ENCODE results near the gene PTPRG.

PTPRG gene

DNA sequence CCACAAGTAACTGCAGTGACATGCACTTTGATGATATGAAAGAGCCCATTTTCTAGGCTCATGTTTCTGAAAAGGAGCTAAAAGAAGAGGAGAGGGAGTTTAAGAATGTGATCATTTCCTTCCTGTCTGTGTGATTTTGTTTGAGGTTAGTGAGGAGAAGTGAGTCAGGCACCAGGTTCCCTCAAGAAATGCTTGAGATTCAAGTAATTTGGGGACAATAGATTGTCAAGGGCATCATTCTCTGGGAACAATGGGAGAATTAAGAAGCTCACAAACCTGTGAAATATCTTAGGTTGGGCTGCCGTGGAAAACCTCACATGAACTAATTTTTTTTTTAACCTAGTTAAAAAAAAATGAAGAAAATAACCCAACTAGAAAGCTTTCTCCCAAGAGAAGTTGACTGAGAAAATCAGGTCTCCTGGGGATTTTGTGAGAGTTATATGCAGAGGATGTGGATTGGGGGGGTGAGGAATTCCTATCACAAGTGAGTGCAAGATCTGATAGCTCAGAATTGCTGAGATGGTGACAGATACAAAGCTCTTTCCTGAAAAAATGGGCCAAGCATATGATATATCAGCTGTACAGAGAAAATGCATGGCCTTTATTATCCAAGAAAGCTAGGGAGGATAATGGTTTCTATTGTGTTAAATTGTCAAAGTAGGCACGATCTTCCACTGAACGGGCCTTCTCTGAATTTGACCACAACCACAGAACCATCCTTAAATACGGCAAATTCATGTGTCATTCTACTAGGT is 608.7 kb downstream of the PTPRG start:
- TF ChIP-seq, protein P1, sequence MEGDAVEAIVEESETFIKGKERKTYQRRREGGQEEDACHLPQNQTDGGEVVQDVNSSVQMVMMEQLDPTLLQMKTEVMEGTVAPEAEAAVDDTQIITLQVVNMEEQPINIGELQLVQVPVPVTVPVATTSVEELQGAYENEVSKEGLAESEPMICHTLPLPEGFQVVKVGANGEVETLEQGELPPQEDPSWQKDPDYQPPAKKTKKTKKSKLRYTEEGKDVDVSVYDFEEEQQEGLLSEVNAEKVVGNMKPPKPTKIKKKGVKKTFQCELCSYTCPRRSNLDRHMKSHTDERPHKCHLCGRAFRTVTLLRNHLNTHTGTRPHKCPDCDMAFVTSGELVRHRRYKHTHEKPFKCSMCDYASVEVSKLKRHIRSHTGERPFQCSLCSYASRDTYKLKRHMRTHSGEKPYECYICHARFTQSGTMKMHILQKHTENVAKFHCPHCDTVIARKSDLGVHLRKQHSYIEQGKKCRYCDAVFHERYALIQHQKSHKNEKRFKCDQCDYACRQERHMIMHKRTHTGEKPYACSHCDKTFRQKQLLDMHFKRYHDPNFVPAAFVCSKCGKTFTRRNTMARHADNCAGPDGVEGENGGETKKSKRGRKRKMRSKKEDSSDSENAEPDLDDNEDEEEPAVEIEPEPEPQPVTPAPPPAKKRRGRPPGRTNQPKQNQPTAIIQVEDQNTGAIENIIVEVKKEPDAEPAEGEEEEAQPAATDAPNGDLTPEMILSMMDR (IDR thresholded peaks at IDR 0.05), result no peak
- Mint-ChIP-seq H3K36me3 (ENCODE audit: low read depth) (peaks cover 67% of the 10 kb centered on the region), H3K4me3 (no peak overlapping the region), H3K27ac (peak overlapping the region; percentile 70), H3K4me1 (peaks cover 9% of the 10 kb centered on the region), H3K27me3 (ENCODE audit: low read depth, poor library complexity) (no peaks in the 10 kb centered on the region), H3K9me3 (peaks cover 17% of the 10 kb centered on the region)
- DNase-seq, result no peak

DNA sequence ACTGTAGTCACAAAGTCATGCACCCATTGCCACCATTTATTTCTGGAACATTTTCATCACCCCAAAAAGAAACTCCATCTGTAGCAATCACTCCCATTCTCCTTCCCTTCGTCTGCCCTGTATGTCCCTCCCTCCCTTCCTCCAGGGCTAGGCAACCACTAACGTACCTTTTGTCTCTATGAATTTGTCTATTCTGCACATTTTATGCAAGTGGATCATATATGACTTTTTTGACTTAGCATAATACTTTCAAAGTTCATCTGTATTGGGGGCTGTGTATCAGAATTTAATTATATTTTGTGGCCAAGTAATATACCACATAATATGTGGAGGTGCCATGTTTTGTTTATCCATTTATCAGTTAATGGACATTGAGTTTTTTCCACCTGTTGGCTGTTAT is 610.4 kb downstream of the PTPRG start:
- no peak overlapping the region for H3K27ac Mint-ChIP-seq
- H3K4me3 Mint-ChIP-seq, result no peak overlapping the region
- H3K4me1 Mint-ChIP-seq, result peaks cover 9% of the 10 kb centered on the region
- H3K9me3 Mint-ChIP-seq, result peaks cover 17% of the 10 kb centered on the region
- H3K36me3 Mint-ChIP-seq (ENCODE audit: low read depth), result peaks cover 83% of the 10 kb centered on the region
- no peaks in the 10 kb centered on the region for H3K27me3 Mint-ChIP-seq (ENCODE audit: low read depth, poor library complexity)
- TF ChIP-seq, protein P1 (IDR thresholded peaks at IDR 0.05), result no peak
- no peak for DNase-seq

DNA sequence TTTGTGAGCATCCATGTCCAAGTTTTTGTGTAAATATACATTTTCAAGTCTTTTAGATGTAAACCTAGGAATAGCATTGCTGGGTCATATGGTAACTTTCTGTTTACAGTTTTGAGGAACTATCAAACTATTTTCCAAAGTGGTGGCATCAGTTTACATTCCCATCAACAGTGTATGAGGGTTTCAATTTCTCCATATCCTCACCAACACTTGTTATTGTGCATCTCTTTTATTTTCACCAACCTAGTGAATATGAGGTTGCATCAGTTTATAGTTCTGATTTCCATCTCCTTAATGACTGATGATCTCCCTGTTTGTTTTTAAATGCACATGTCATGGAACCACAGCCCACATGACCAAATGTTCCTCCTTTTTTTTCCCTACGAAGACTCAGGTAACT is 610.8 kb downstream of the PTPRG start:
- TF ChIP-seq, protein P1 (IDR thresholded peaks at IDR 0.05), result no peak
- no peaks in the 10 kb centered on the region for H3K27me3 Mint-ChIP-seq (ENCODE audit: low read depth, poor library complexity)
- no peak overlapping the region for H3K27ac Mint-ChIP-seq
- no peak overlapping the region for H3K4me3 Mint-ChIP-seq
- H3K4me1 Mint-ChIP-seq, result peaks cover 9% of the 10 kb centered on the region
- H3K9me3 Mint-ChIP-seq, result peaks cover 17% of the 10 kb centered on the region
- DNase-seq, result no peak
- peaks cover 84% of the 10 kb centered on the region for H3K36me3 Mint-ChIP-seq (ENCODE audit: low read depth)

GRCh38 chr3:62173939-62174515 is 612.7 kb downstream of the PTPRG start:
- peaks cover 79% of the 10 kb centered on the region for H3K36me3 Mint-ChIP-seq (ENCODE audit: low read depth)
- H3K27me3 Mint-ChIP-seq (ENCODE audit: low read depth, poor library complexity), result no peaks in the 10 kb centered on the region
- no peak overlapping the region for H3K4me3 Mint-ChIP-seq
- H3K9me3 Mint-ChIP-seq, result peaks cover 17% of the 10 kb centered on the region
- no peak for DNase-seq
- TF ChIP-seq, protein P1 (IDR thresholded peaks at IDR 0.05), result no peak
- H3K27ac Mint-ChIP-seq, result no peak overlapping the region
- peaks cover 9% of the 10 kb centered on the region for H3K4me1 Mint-ChIP-seq

- Mint-ChIP-seq H3K27ac (no peak overlapping the region), H3K4me3 (no peak overlapping the region), H3K9me3 (peaks cover 17% of the 10 kb centered on the region), H3K27me3 (ENCODE audit: low read depth, poor library complexity) (no peaks in the 10 kb centered on the region), H3K36me3 (ENCODE audit: low read depth) (peaks cover 68% of the 10 kb centered on the region), H3K4me1 (peaks cover 1% of the 10 kb centered on the region)
- TF ChIP-seq, protein P1 (IDR thresholded peaks at IDR 0.05), result no peak
- no peak for DNase-seq
These were observed 613.8 kb downstream of the PTPRG start for GRCh38 chr3:62175161-62175560.

- Mint-ChIP-seq H3K27ac (no peak overlapping the region), H3K4me3 (no peak overlapping the region), H3K4me1 (peaks cover 6% of the 10 kb centered on the region), H3K9me3 (no peaks in the 10 kb centered on the region), H3K27me3 (ENCODE audit: low read depth, poor library complexity) (no peaks in the 10 kb centered on the region), H3K36me3 (ENCODE audit: low read depth) (peaks cover 46% of the 10 kb centered on the region)
- DNase-seq, result no peak
- TF ChIP-seq, protein P1 (IDR thresholded peaks at IDR 0.05), result no peak
These were observed 616.7 kb downstream of the PTPRG start for GRCh38 chr3:62178032-62178431.

All from nephron progenitor cell (in vitro differentiated cells).